ENCODE results near the gene RXFP4.

DNA sequence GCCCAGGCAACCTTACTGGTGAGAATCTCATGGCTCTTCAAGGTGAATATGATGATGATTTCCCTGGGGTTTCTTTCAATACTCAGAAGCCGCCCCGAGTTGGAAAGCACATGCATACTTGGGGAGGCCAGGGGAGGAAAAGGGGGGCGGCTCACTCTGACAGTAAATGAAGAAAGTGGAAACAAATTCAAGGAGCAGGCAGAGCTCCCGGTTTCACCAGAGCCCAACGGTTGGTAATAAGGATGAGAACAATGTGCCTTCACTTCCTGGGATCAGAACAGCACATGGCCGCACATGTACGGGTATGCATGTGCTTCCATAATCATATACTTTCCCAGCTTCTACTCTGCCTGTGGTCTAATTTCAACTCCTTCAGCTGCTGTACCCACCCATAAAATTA, 40.7 kb downstream of the RXFP4 start:
- TF ChIP-seq, protein P1, sequence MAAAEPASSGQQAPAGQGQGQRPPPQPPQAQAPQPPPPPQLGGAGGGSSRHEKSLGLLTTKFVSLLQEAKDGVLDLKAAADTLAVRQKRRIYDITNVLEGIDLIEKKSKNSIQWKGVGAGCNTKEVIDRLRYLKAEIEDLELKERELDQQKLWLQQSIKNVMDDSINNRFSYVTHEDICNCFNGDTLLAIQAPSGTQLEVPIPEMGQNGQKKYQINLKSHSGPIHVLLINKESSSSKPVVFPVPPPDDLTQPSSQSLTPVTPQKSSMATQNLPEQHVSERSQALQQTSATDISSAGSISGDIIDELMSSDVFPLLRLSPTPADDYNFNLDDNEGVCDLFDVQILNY (CRISPR knock-in tag; IDR thresholded peaks at IDR 0.05) = no peak
- no peak for TF ChIP-seq TEAD1 (CRISPR knock-in tag; IDR thresholded peaks at IDR 0.05)
- TF ChIP-seq, protein P2, sequence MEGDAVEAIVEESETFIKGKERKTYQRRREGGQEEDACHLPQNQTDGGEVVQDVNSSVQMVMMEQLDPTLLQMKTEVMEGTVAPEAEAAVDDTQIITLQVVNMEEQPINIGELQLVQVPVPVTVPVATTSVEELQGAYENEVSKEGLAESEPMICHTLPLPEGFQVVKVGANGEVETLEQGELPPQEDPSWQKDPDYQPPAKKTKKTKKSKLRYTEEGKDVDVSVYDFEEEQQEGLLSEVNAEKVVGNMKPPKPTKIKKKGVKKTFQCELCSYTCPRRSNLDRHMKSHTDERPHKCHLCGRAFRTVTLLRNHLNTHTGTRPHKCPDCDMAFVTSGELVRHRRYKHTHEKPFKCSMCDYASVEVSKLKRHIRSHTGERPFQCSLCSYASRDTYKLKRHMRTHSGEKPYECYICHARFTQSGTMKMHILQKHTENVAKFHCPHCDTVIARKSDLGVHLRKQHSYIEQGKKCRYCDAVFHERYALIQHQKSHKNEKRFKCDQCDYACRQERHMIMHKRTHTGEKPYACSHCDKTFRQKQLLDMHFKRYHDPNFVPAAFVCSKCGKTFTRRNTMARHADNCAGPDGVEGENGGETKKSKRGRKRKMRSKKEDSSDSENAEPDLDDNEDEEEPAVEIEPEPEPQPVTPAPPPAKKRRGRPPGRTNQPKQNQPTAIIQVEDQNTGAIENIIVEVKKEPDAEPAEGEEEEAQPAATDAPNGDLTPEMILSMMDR (IDR thresholded peaks at IDR 0.05) = no peak
- TF ChIP-seq, protein P3, sequence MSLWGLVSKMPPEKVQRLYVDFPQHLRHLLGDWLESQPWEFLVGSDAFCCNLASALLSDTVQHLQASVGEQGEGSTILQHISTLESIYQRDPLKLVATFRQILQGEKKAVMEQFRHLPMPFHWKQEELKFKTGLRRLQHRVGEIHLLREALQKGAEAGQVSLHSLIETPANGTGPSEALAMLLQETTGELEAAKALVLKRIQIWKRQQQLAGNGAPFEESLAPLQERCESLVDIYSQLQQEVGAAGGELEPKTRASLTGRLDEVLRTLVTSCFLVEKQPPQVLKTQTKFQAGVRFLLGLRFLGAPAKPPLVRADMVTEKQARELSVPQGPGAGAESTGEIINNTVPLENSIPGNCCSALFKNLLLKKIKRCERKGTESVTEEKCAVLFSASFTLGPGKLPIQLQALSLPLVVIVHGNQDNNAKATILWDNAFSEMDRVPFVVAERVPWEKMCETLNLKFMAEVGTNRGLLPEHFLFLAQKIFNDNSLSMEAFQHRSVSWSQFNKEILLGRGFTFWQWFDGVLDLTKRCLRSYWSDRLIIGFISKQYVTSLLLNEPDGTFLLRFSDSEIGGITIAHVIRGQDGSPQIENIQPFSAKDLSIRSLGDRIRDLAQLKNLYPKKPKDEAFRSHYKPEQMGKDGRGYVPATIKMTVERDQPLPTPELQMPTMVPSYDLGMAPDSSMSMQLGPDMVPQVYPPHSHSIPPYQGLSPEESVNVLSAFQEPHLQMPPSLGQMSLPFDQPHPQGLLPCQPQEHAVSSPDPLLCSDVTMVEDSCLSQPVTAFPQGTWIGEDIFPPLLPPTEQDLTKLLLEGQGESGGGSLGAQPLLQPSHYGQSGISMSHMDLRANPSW (CRISPR knock-in tag; conservative IDR thresholded peaks at IDR 0.05; ENCODE audit: low read depth) = no peak
- no peak for TF ChIP-seq ZNF121 (CRISPR knock-in tag; IDR thresholded peaks at IDR 0.05)
- no peak for TF ChIP-seq NR3C1 (CRISPR knock-in tag; conservative IDR thresholded peaks at IDR 0.05; ENCODE audit: low read depth)
- TF ChIP-seq, protein P4, sequence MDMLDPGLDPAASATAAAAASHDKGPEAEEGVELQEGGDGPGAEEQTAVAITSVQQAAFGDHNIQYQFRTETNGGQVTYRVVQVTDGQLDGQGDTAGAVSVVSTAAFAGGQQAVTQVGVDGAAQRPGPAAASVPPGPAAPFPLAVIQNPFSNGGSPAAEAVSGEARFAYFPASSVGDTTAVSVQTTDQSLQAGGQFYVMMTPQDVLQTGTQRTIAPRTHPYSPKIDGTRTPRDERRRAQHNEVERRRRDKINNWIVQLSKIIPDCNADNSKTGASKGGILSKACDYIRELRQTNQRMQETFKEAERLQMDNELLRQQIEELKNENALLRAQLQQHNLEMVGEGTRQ (CRISPR knock-in tag; IDR thresholded peaks at IDR 0.05) = no peak
- TF ChIP-seq, protein P5, sequence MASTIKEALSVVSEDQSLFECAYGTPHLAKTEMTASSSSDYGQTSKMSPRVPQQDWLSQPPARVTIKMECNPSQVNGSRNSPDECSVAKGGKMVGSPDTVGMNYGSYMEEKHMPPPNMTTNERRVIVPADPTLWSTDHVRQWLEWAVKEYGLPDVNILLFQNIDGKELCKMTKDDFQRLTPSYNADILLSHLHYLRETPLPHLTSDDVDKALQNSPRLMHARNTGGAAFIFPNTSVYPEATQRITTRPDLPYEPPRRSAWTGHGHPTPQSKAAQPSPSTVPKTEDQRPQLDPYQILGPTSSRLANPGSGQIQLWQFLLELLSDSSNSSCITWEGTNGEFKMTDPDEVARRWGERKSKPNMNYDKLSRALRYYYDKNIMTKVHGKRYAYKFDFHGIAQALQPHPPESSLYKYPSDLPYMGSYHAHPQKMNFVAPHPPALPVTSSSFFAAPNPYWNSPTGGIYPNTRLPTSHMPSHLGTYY (CRISPR knock-in tag; IDR thresholded peaks at IDR 0.05) = no peak
- TF ChIP-seq, protein P6, sequence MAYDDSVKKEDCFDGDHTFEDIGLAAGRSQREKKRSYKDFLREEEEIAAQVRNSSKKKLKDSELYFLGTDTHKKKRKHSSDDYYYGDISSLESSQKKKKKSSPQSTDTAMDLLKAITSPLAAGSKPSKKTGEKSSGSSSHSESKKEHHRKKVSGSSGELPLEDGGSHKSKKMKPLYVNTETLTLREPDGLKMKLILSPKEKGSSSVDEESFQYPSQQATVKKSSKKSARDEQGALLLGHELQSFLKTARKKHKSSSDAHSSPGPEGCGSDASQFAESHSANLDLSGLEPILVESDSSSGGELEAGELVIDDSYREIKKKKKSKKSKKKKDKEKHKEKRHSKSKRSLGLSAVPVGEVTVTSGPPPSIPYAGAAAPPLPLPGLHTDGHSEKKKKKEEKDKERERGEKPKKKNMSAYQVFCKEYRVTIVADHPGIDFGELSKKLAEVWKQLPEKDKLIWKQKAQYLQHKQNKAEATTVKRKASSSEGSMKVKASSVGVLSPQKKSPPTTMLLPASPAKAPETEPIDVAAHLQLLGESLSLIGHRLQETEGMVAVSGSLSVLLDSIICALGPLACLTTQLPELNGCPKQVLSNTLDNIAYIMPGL (CRISPR knock-in tag; IDR thresholded peaks at IDR 0.05) = no peak
- no peak for TF ChIP-seq ETV6 (CRISPR knock-in tag; IDR thresholded peaks at IDR 0.05)
- no peak for TF ChIP-seq AR (CRISPR knock-in tag; IDR thresholded peaks at IDR 0.05)
- TF ChIP-seq, protein P7, sequence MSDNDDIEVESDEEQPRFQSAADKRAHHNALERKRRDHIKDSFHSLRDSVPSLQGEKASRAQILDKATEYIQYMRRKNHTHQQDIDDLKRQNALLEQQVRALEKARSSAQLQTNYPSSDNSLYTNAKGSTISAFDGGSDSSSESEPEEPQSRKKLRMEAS (CRISPR knock-in tag; IDR thresholded peaks at IDR 0.05) = no peak

Measured in WTC11 (cell line).